Adrenal gland (tissue), 5 donors: ENCODE measurements around the gene KIRREL3.

Source experiments
- POLR2A ChIP-seq, 2 donors: fragments of 450-650 bp; IDR thresholded peaks; one replicate each; pipeline ENCODE4 v1.6.1; 2017; ENCODE audit warnings: antibody characterized with exemption in 2 of 2, mild to moderate bottlenecking in 2 of 2, moderate library complexity in 1 of 2
- TF ChIP-seq, protein P1 (sequence below), 6 experiments: fragments of 450-650 bp in 4 of 6; fragments of 200-600 bp in 2 of 6; sonication (generic) in 1 of 6; IDR thresholded peaks; 1 replicate in 5 of 6; 2 replicates in 1 of 6; pipeline versions ENCODE4 v1.5.1 to v1.8.0; 2016 to 2021; ENCODE audit warnings: antibody characterized with exemption in 6 of 6, mild to moderate bottlenecking in 2 of 6, moderate library complexity in 1 of 6
- donor health status: DM: no; HTN: no; CAD: no.

DNA sequence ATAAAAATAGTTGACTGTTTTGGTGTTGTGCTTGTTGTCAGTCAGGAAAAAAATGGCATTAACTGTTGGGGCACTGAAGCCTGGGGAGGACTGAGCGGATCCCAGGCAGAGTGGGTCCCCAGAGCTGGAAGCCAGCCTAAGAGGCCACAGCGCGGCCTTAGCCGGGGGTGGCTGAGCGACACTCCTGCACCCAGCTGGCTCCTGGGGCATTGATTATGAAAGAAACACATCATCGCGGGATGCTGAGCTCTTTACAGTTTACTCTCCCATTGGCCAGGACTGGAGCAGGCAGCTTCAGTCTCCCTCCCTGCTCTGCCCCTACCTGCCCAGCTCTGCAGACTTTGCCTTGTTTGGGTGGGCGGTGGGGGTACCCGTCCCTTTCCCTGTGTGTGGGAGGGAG lies 523.6 kb downstream of the KIRREL3 start:
- TF ChIP-seq, protein P1, sequence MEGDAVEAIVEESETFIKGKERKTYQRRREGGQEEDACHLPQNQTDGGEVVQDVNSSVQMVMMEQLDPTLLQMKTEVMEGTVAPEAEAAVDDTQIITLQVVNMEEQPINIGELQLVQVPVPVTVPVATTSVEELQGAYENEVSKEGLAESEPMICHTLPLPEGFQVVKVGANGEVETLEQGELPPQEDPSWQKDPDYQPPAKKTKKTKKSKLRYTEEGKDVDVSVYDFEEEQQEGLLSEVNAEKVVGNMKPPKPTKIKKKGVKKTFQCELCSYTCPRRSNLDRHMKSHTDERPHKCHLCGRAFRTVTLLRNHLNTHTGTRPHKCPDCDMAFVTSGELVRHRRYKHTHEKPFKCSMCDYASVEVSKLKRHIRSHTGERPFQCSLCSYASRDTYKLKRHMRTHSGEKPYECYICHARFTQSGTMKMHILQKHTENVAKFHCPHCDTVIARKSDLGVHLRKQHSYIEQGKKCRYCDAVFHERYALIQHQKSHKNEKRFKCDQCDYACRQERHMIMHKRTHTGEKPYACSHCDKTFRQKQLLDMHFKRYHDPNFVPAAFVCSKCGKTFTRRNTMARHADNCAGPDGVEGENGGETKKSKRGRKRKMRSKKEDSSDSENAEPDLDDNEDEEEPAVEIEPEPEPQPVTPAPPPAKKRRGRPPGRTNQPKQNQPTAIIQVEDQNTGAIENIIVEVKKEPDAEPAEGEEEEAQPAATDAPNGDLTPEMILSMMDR (IDR thresholded peaks at IDR 0.05): no peak
- TF ChIP-seq POLR2A (IDR thresholded peaks at IDR 0.05): no peak
